CD14-positive monocyte (primary cell): ENCODE measurements around the gene SLC10A7. TPM values are rescaled to one million over a fixed set of nuclear protein-coding genes. Genes with fewer than 3 reads are reported as not detected.

ENCODE experiments used
- DNase-seq, 3 donors: peaks; one replicate each; pipeline ENCODE4 v3.0.0-alpha.2; 2011 to 2022
- H2AFZ ChIP-seq: 2 replicates; pipeline ENCODE4 v1.6.0; 2012; ENCODE audit warnings: mild to moderate bottlenecking, low read depth, low read length, inconsistent platforms; ENCODE audit not compliant: insufficient read depth, poor library complexity, severe bottlenecking
- H3K27ac ChIP-seq, 2 donors: 1 replicate in 1 of 2; 2 replicates in 1 of 2; pipeline ENCODE4 v1.5.1; 2012 to 2013; ENCODE audit warnings: low read length in 2 of 2, control low read depth in 1 of 2, inconsistent platforms in 1 of 2, low read depth in 1 of 2, mild to moderate bottlenecking in 1 of 2
- H3K27me3 ChIP-seq, 2 donors: one replicate each; pipeline versions ENCODE4 v1.6.0 to v1.6.1; 2011 to 2013; ENCODE audit warnings: low read length in 2 of 2; ENCODE audit not compliant: control insufficient read depth in 2 of 2, insufficient read depth in 2 of 2
- H3K36me3 ChIP-seq, 2 donors: replicated peaks in 1 of 2; 1 replicate in 1 of 2; 2 replicates in 1 of 2; pipeline versions ENCODE4 v1.5.1 to v1.6.1; 2012 to 2013; ENCODE audit warnings: low read length in 2 of 2, control low read depth in 1 of 2, inconsistent platforms in 1 of 2, mild to moderate bottlenecking in 1 of 2; ENCODE audit not compliant: insufficient read depth in 2 of 2, control insufficient read depth in 1 of 2
- H3K4me1 ChIP-seq, 2 donors: 1 replicate in 1 of 2; 2 replicates in 1 of 2; pipeline versions ENCODE4 v1.5.1 to v1.6.1; 2012 to 2013; ENCODE audit warnings: low read length in 2 of 2, control low read depth in 1 of 2, inconsistent platforms in 1 of 2, mild to moderate bottlenecking in 1 of 2, moderate library complexity in 1 of 2; ENCODE audit not compliant: insufficient read depth in 2 of 2, control insufficient read depth in 1 of 2
- H3K4me2 ChIP-seq: replicated peaks from 2 replicates; pipeline ENCODE3; 2012; ENCODE audit warnings: low read length, moderate library complexity, mild to moderate bottlenecking; ENCODE audit not compliant: poor library complexity, severe bottlenecking; ENCODE audit errors: extremely low read depth
- H3K4me3 ChIP-seq, 3 experiments: fragments of 200-600 bp in 1 of 3; sonication (generic) in 1 of 3; replicated peaks in 1 of 3; 1 replicate in 2 of 3; 2 replicates in 1 of 3; pipeline ENCODE4 v1.5.1; 2011 to 2013; ENCODE audit warnings: low read length in 3 of 3, mild to moderate bottlenecking in 3 of 3, control low read depth in 2 of 3, low read depth in 2 of 3, inconsistent platforms in 1 of 3, moderate library complexity in 1 of 3
- H3K79me2 ChIP-seq: 2 replicates; pipeline ENCODE4 v1.6.0; 2012; ENCODE audit warnings: mild to moderate bottlenecking, control low read depth, inconsistent platforms, low read length, moderate library complexity; ENCODE audit not compliant: insufficient read depth
- H3K9ac ChIP-seq: 2 replicates; pipeline ENCODE4 v1.6.0; 2017; ENCODE audit warnings: low read length, mild to moderate bottlenecking; ENCODE audit not compliant: insufficient read depth, poor library complexity, severe bottlenecking
- H3K9me3 ChIP-seq, 2 donors: replicated peaks in 1 of 2; 1 replicate in 1 of 2; 2 replicates in 1 of 2; pipeline versions ENCODE4 v1.5.1 to v1.6.1; 2012 to 2013; ENCODE audit warnings: low read length in 2 of 2, control low read depth in 1 of 2; ENCODE audit not compliant: control insufficient read depth in 1 of 2, insufficient read depth in 1 of 2
- H4K20me1 ChIP-seq: 2 replicates; pipeline ENCODE4 v1.6.0; 2012; ENCODE audit warnings: mild to moderate bottlenecking, low read length, control low read depth, moderate library complexity; ENCODE audit not compliant: insufficient read depth
- H3K27ac Mint-ChIP-seq, 7 donors: one replicate each; pipeline ENCODE4 v1.8.0; 2020; ENCODE audit warnings: mild to moderate bottlenecking in 7 of 7, mixed read lengths in 7 of 7, moderate library complexity in 6 of 7, inconsistent platforms in 2 of 7
- H3K27me3 Mint-ChIP-seq, 3 donors: one replicate each; pipeline ENCODE4 v1.8.0; 2021 to 2022; ENCODE audit warnings: low read depth in 3 of 3, mild to moderate bottlenecking in 3 of 3, mixed read lengths in 3 of 3, moderate library complexity in 3 of 3, inconsistent platforms in 1 of 3
- H3K36me3 Mint-ChIP-seq, 2 donors: one replicate each; pipeline ENCODE4 v1.8.0; 2020; ENCODE audit warnings: mixed read lengths in 2 of 2, inconsistent platforms in 1 of 2, mild to moderate bottlenecking in 1 of 2
- H3K4me1 Mint-ChIP-seq: one replicate; pipeline ENCODE4 v1.8.0; 2020; ENCODE audit warnings: mild to moderate bottlenecking, mixed read lengths
- H3K4me3 Mint-ChIP-seq, 2 donors: one replicate each; pipeline ENCODE4 v1.8.0; 2020; ENCODE audit warnings: mild to moderate bottlenecking in 2 of 2, mixed read lengths in 2 of 2, moderate library complexity in 1 of 2
- H3K9me3 Mint-ChIP-seq, 7 donors: one replicate each; pipeline ENCODE4 v1.8.0; 2020 to 2022; ENCODE audit warnings: mixed read lengths in 7 of 7, mild to moderate bottlenecking in 6 of 7, moderate library complexity in 6 of 7, inconsistent platforms in 2 of 7
- CTCF ChIP-seq: fragments of 200-600 bp; IDR thresholded peaks from one replicate; pipeline ENCODE4 v1.8.0; 2022; ENCODE audit warnings: antibody characterized with exemption, mild to moderate bottlenecking
- WGBS: methylation state at CpG from one replicate; pipeline ENCODE4 v1.1.5; 2013; ENCODE audit warnings: missing lambda C conversion rate; ENCODE audit not compliant: insufficient coverage; 5-methylcytosine and 5-hydroxymethylcytosine counted together
- intact Hi-C, 2 donors: fragments of 100-400 bp; cut with micrococcal nuclease; formaldehyde crosslinking; loops; one replicate each; pipeline versions ENCODE4 v1.15.0 to v1.15.1; 2023
- polyA plus RNA-seq, 3 donors: library from polyadenylated mRNA; depleted of rRNA in 1 of 3; unstranded in 2 of 3; stranded (reverse) in 1 of 3; fragments of 300-500 nt in 2 of 3; fragments of >200 nt in 1 of 3; fragmentation: Illumina TruSeq in 2 of 3; gene quantifications; 1 replicate in 2 of 3; 2 replicates in 1 of 3; pipeline ENCODE4 v1.2.3, GENCODE V29; 2012 to 2021

SLC10A7 gene
- polyA plus RNA-seq, 3 donors: 6.6 to 8.3 (median 6.8) TPM

- Mint-ChIP-seq H3K27ac (no peak overlapping the region), H3K4me3 (peak overlapping the region in 1 of 2 donors; percentile 37), H3K4me1 (peaks cover 3% of the 10 kb centered on the region), H3K9me3 (peaks cover 0 to 2% (median 0%) of the 10 kb centered on the region in 7 donors), H3K36me3 (peaks cover 9 to 11% of the 10 kb centered on the region in 2 donors), H3K27me3 (no peaks in the 10 kb centered on the region)
- no peak overlapping the region for H3K4me3 ChIP-seq
- DNase-seq: no peak
- H3K9ac ChIP-seq: no peak overlapping the region
- no peaks in the 10 kb centered on the region for H3K9me3 ChIP-seq
- no peak overlapping the region for H3K27ac ChIP-seq
- H3K27me3 ChIP-seq: no peaks in the 10 kb centered on the region
- H3K79me2 ChIP-seq: no peaks in the 10 kb centered on the region
- no peaks in the 10 kb centered on the region for H4K20me1 ChIP-seq
- H2AFZ ChIP-seq: no peak overlapping the region
- no peak overlapping the region for H3K4me2 ChIP-seq
- no peaks in the 10 kb centered on the region for H3K4me1 ChIP-seq
- no peak for TF ChIP-seq CTCF
- intact Hi-C loops: no loop called here
- no CpG with 5 or more reads among the region's 2 CpGs for WGBS
- no peaks in the 10 kb centered on the region for H3K36me3 ChIP-seq
Observed at GRCh38 chr4:146437778-146438177, 84.0 kb downstream of the SLC10A7 start.

- Histone ChIP-seq H3K27me3 (no peaks in the 10 kb centered on the region), H2AFZ (no peak overlapping the region), H3K36me3 (no peaks in the 10 kb centered on the region), H3K79me2 (no peaks in the 10 kb centered on the region), H3K4me2 (no peak overlapping the region), H3K27ac (no peak overlapping the region), H3K4me1 (no peaks in the 10 kb centered on the region), H3K9ac (no peak overlapping the region), H3K9me3 (no peaks in the 10 kb centered on the region), H4K20me1 (no peaks in the 10 kb centered on the region), H3K4me3 (no peak overlapping the region)
- Mint-ChIP-seq H3K9me3 (peaks cover 0 to 5% (median 0%) of the 10 kb centered on the region in 7 donors), H3K36me3 (peaks cover 11 to 12% of the 10 kb centered on the region in 2 donors), H3K4me1 (peaks cover 3% of the 10 kb centered on the region), H3K27ac (no peak overlapping the region), H3K4me3 (no peak overlapping the region), H3K27me3 (no peaks in the 10 kb centered on the region)
- no peak for DNase-seq
- no CpG with 5 or more reads among the region's 4 CpGs for WGBS
- intact Hi-C loops: no loop called here
- TF ChIP-seq CTCF: no peak
Observed at GRCh38 chr4:146436423-146437162, 85.1 kb downstream of the SLC10A7 start.
